ENCODE data around the gene PRPSAP1. TPM values are rescaled to one million over a fixed set of nuclear protein-coding genes. Genes with fewer than 3 reads are reported as not detected.

Gene PRPSAP1
- total and polyA plus RNA-seq, 12 donors = 26.0 to 79.3 (median 43.1) TPM

GRCh38 chr17:76390003-76390421, 36.3 kb upstream of the PRPSAP1 start:
- TF ChIP-seq CTCF (IDR thresholded peaks at IDR 0.05) (no peak), POLR2A (IDR thresholded peaks at IDR 0.05) (no peak)
- no peaks in the 10 kb centered on the region for H3K27me3 ChIP-seq
- peaks cover 7 to 13% of the 10 kb centered on the region in 2 donors for H3K4me1 ChIP-seq (replicated peaks in 1 of 2)
- WGBS, 4 donors = 79 to 84% (median 81%) methylated on average over 11 of the region's 11 CpGs
- no peaks in the 10 kb centered on the region for H3K9me3 ChIP-seq (replicated peaks in 1 of 3)
- peaks cover 0 to 21% of the 10 kb centered on the region in 2 donors for H3K36me3 ChIP-seq (replicated peaks in 1 of 2)
- intact Hi-C loops (cut with DNase I) = no loop called here
- DNase-seq = no peak
- H3K4me3 ChIP-seq = no peak overlapping the region
- no peak overlapping the region for H3K27ac ChIP-seq

GRCh38 chr17:76388966-76389888, 35.5 kb upstream of the PRPSAP1 start:
- Histone ChIP-seq H3K36me3 (replicated peaks in 1 of 2) (peaks cover 0 to 20% of the 10 kb centered on the region in 2 donors), H3K27me3 (no peaks in the 10 kb centered on the region), H3K4me3 (no peak overlapping the region), H3K27ac (no peak overlapping the region), H3K9me3 (replicated peaks in 1 of 3) (no peaks in the 10 kb centered on the region), H3K4me1 (replicated peaks in 1 of 2) (peaks cover 13 to 19% of the 10 kb centered on the region in 2 donors)
- no peak for DNase-seq
- WGBS, 4 donors = 81 to 94% (median 92%) methylated on average over 11 to 16 of the region's 16 CpGs
- TF ChIP-seq POLR2A (IDR thresholded peaks at IDR 0.05) = no peak
- no peak for TF ChIP-seq CTCF (IDR thresholded peaks at IDR 0.05)
- intact Hi-C loops (cut with DNase I) = loop anchor here in 1 of 2 donors (5.0 kb wide), 1 partner anchor 37 kb away; the partner anchor contains the start of gene PRPSAP1

- no peak for DNase-seq
- Histone ChIP-seq H3K4me1 (replicated peaks in 1 of 2) (peaks cover 26 to 35% of the 10 kb centered on the region in 2 donors), H3K27ac (no peak overlapping the region), H3K27me3 (no peaks in the 10 kb centered on the region), H3K36me3 (replicated peaks in 1 of 2) (peaks cover 0 to 11% of the 10 kb centered on the region in 2 donors), H3K4me3 (no peak overlapping the region), H3K9me3 (replicated peaks in 1 of 3) (no peaks in the 10 kb centered on the region)
- intact Hi-C loops (cut with DNase I) = loop anchor here in 1 of 2 donors (5.0 kb wide), 1 partner anchor 35 kb away; the partner anchor contains the start of gene PRPSAP1
- WGBS, 4 donors = 93 to 96% (median 95%) methylated on average over 20 to 31 of the region's 31 CpGs
- TF ChIP-seq CTCF (IDR thresholded peaks at IDR 0.05) (no peak), POLR2A (IDR thresholded peaks at IDR 0.05) (no peak)
These were observed 33.5 kb upstream of the PRPSAP1 start for GRCh38 chr17:76386966-76387765.

Data from adrenal gland (tissue), 12 donors.